IMR-90 (cell line): ENCODE results near the gene OPTN. TPM values are rescaled to one million over a fixed set of nuclear protein-coding genes. Genes with fewer than 3 reads are reported as not detected.

Experiments
- ATAC-seq: fragments of 200-7000 bp; cut with Tn5 transposase; 2 replicates; pipeline ENCODE4 v1.9.1; 2020; ENCODE audit warnings: low read depth, mild to moderate bottlenecking, moderate library complexity
- BruUV-seq: library from RNA; stranded (reverse); fragments of 400-500 nt; replicated peaks from 2 replicates; lab custom pipeline; 2021; lab: Mats Ljungman, UMichigan
- CTCF ChIA-PET: fragments of 300-600 bp; formaldehyde crosslinking; extraction: SDS; loops from one replicate; lab custom pipeline; 2021; ENCODE audit warnings: antibody characterized with exemption; lab: Yijun Ruan, JAX
- POLR2A ChIA-PET: fragments of 300-600 bp; sonication (Branson Sonifier 250); formaldehyde crosslinking; loops from one replicate; lab custom pipeline; 2022; ENCODE audit warnings: antibody characterized with exemption; ENCODE audit not compliant: unreplicated experiment; lab: Charles Lee
- DNase-seq: peaks from one replicate; pipeline ENCODE4 v3.0.0; 2013
- H2AFZ ChIP-seq: replicated peaks from 2 replicates; pipeline ENCODE3; 2013; ENCODE audit warnings: low read length, mild to moderate bottlenecking; ENCODE audit not compliant: poor library complexity
- H2AK5ac ChIP-seq: 2 replicates; pipeline ENCODE4 v1.6.1; 2013; ENCODE audit warnings: low read depth, low read length, inconsistent platforms
- H2AK9ac ChIP-seq: replicated peaks from 2 replicates; pipeline ENCODE3; 2013; ENCODE audit warnings: mild to moderate bottlenecking, low read depth, low read length, moderate library complexity; ENCODE audit not compliant: poor library complexity
- H2BK120ac ChIP-seq: 2 replicates; pipeline ENCODE4 v1.6.1; 2013; ENCODE audit warnings: low read depth, low read length, inconsistent platforms
- H2BK15ac ChIP-seq: 3 replicates; pipeline ENCODE4 v1.6.1; 2013; ENCODE audit warnings: low read depth, low read length, inconsistent platforms
- H2BK20ac ChIP-seq: 2 replicates; pipeline ENCODE4 v1.6.1; 2013; ENCODE audit warnings: low read depth, mild to moderate bottlenecking, inconsistent platforms, low read length, moderate library complexity
- H2BK5ac ChIP-seq: 2 replicates; pipeline ENCODE4 v1.6.1; 2013; ENCODE audit warnings: mild to moderate bottlenecking, low read depth, low read length, inconsistent platforms; ENCODE audit not compliant: poor library complexity, severe bottlenecking
- H3K14ac ChIP-seq: replicated peaks from 2 replicates; pipeline ENCODE4 v1.6.1; 2013; ENCODE audit warnings: low read depth, low read length, inconsistent platforms
- H3K18ac ChIP-seq: 2 replicates; pipeline ENCODE4 v1.6.1; 2013; ENCODE audit warnings: low read depth, low read length, control low read depth
- H3K23ac ChIP-seq: 2 replicates; pipeline ENCODE4 v1.6.1; 2013; ENCODE audit warnings: low read depth, low read length, inconsistent platforms
- H3K27ac ChIP-seq: 2 replicates; pipeline ENCODE4 v1.5.1; 2013; ENCODE audit warnings: mild to moderate bottlenecking, control low read depth, low read length; ENCODE audit not compliant: insufficient read depth
- H3K27me3 ChIP-seq: 2 replicates; pipeline ENCODE4 v1.6.1; 2013; ENCODE audit warnings: low read length; ENCODE audit not compliant: control insufficient read depth, insufficient read depth
- H3K36me3 ChIP-seq: 2 replicates; pipeline ENCODE4 v1.6.1; 2013; ENCODE audit warnings: low read length, mixed read lengths; ENCODE audit not compliant: control insufficient read depth, insufficient read depth
- H3K4ac ChIP-seq: 2 replicates; pipeline ENCODE4 v1.6.1; 2013; ENCODE audit warnings: low read depth, low read length, inconsistent platforms
- H3K4me1 ChIP-seq: 2 replicates; pipeline ENCODE4 v1.6.1; 2013; ENCODE audit warnings: low read length, mixed read lengths; ENCODE audit not compliant: control insufficient read depth, insufficient read depth
- H3K4me2 ChIP-seq: 2 replicates; pipeline ENCODE4 v1.6.1; 2013; ENCODE audit warnings: low read depth, mild to moderate bottlenecking, control low read depth, low read length, moderate library complexity
- H3K4me3 ChIP-seq: 2 replicates; pipeline ENCODE4 v1.5.1; 2013; ENCODE audit warnings: low read depth, mild to moderate bottlenecking, control low read depth, low read length, moderate library complexity; ENCODE audit not compliant: insufficient read depth
- H3K56ac ChIP-seq: 2 replicates; pipeline ENCODE4 v1.6.1; 2013; ENCODE audit warnings: low read length, inconsistent platforms; ENCODE audit not compliant: insufficient read depth; ENCODE audit errors: extremely low read depth
- H3K79me1 ChIP-seq, 2 experiments: 2 replicates each; pipeline ENCODE4 v1.6.1; 2013; ENCODE audit warnings: low read length in 2 of 2, inconsistent platforms in 1 of 2, low read depth in 1 of 2
- H3K9ac ChIP-seq: 2 replicates; pipeline ENCODE4 v1.6.1; 2013; ENCODE audit warnings: low read depth, low read length, control low read depth
- H3K9me1 ChIP-seq: 2 replicates; pipeline ENCODE4 v1.6.1; 2013; ENCODE audit warnings: low read length, inconsistent platforms; ENCODE audit not compliant: insufficient read depth
- H3K9me3 ChIP-seq: 2 replicates; pipeline ENCODE4 v1.6.1; 2013; ENCODE audit warnings: low read length; ENCODE audit not compliant: control insufficient read depth, insufficient read depth
- H4K20me1 ChIP-seq: 2 replicates; pipeline ENCODE4 v1.6.1; 2013; ENCODE audit warnings: low read length, inconsistent platforms; ENCODE audit not compliant: insufficient read depth
- H4K5ac ChIP-seq: 2 replicates; pipeline ENCODE4 v1.6.1; 2013; ENCODE audit warnings: mild to moderate bottlenecking, low read depth, low read length, control low read depth
- H4K8ac ChIP-seq, 2 experiments: 2 replicates each; pipeline ENCODE4 v1.6.1; 2013; ENCODE audit warnings: low read depth in 2 of 2, low read length in 2 of 2, control low read depth in 1 of 2, inconsistent platforms in 1 of 2
- H4K91ac ChIP-seq: 2 replicates; pipeline ENCODE4 v1.6.1; 2013; ENCODE audit warnings: low read depth, low read length, inconsistent platforms; ENCODE audit not compliant: insufficient read depth
- POLR2A ChIP-seq: IDR thresholded peaks from 2 replicates; pipeline ENCODE4 v1.6.1; 2012; ENCODE audit warnings: mild to moderate bottlenecking, low read depth, low read length
- RAD21 ChIP-seq: IDR thresholded peaks from 2 replicates; pipeline ENCODE4 v1.6.1; 2012; ENCODE audit warnings: low read length, improper control_type of control experiment
- RCOR1 ChIP-seq: IDR thresholded peaks from 2 replicates; pipeline ENCODE4 v1.6.1; 2012; ENCODE audit warnings: mild to moderate bottlenecking, low read length, improper control_type of control experiment; ENCODE audit not compliant: insufficient replicate concordance
- SMC3 ChIP-seq: fragments of 150-350 bp; IDR thresholded peaks from 2 replicates; pipeline ENCODE4 v1.6.1; 2016; ENCODE audit warnings: low read depth, mild to moderate bottlenecking, antibody characterized with exemption, low read length, moderate library complexity
- WGBS, 2 experiments: methylation state at CpG; one replicate each; pipeline versions ENCODE4 v1.1.5 to v1.1.7; 2013; ENCODE audit warnings: missing lambda C conversion rate in 2 of 2; ENCODE audit not compliant: insufficient read length in 1 of 2; ENCODE audit errors: extremely low coverage in 2 of 2; 5-methylcytosine and 5-hydroxymethylcytosine counted together
- dilution Hi-C: fragments of 300-500 bp; cut with HindIII; formaldehyde crosslinking; loops from one replicate; pipeline ENCODE4 v1.14.3; 2018; ENCODE audit warnings: low sequenced_read_pairs; ENCODE audit not compliant: unreplicated experiment
- in situ Hi-C: fragments of 300-500 bp; cut with MboI; formaldehyde crosslinking; loops from 3 replicates; pipeline ENCODE4 v1.14.3; 2019; ENCODE audit warnings: low sequenced_read_pairs, inconsistent platforms, mixed read lengths
- intact Hi-C: fragments of 100-400 bp; cut with micrococcal nuclease; formaldehyde crosslinking; loops from 2 replicates; pipeline ENCODE4 v1.10.0; 2022
- polyA plus RNA-seq, 3 experiments: library from polyadenylated mRNA; depleted of rRNA; stranded (reverse); fragments of >200 nt; gene quantifications; 2 replicates each; pipeline ENCODE4 v1.2.3, GENCODE V29; 2012; ENCODE audit warnings: low replicate concordance in 1 of 3
- total RNA-seq: library from RNA; depleted of rRNA; stranded (reverse); fragments of >200 nt; gene quantifications from 2 replicates; pipeline ENCODE4 v1.2.3, GENCODE V29; 2012

The OPTN gene
- total and polyA plus RNA-seq, 2 of the 4 experiments (the other 2 are of a cell fraction) = 34.8 to 41.4 TPM

DNA sequence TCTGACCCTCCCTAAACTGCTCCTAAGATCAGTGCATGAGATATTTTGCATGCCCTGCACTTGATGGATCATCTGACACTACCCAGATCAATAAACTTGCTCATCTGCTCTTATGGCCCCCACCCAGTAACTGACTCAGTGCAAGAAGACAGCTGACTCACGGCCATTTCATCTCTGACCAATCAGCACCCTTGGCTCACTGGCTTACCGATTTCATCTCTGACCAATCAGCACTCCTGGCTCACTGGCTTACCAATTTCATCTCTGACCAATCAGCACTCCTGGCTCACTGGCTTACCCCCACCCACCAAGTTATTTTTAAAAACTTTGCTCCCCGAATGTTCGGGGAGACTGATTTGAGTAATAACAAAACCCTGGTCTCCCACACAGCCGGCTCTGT, 37.2 kb upstream of the OPTN start:
- ATAC-seq = no peak
- CTCF ChIA-PET = interaction anchor here (0.6 kb wide), 1 partner anchor 848 kb away, joined by 4 read pairs; no protein-coding TSS in a partner anchor
- in situ Hi-C loops = loop anchor here (25.0 kb wide), 2 partner anchors 351 to 801 kb away; no protein-coding TSS in a partner anchor

More for the DNA sequence above, 37.2 kb upstream of the OPTN start:
- no peak overlapping the region for H3K14ac ChIP-seq
- dilution Hi-C loops = no loop called here
- POLR2A ChIA-PET = no interaction called here
- peaks cover 5% of the 10 kb centered on the region; the same call in 1 of the 2 replicates for H3K27me3 ChIP-seq
- no peak overlapping the region for H3K4me3 ChIP-seq
- H2AK5ac ChIP-seq = no peak overlapping the region
- no peak overlapping the region for H2AK9ac ChIP-seq
- WGBS, 2 experiments = no CpG with 5 or more reads among the region's 5 CpGs
- H3K4me2 ChIP-seq = no peak overlapping the region
- H3K79me1 ChIP-seq = no peaks in the 10 kb centered on the region
- H3K9me3 ChIP-seq = peaks cover 2% of the 10 kb centered on the region; the same call in 1 of the 2 replicates
- H4K8ac ChIP-seq = no peak overlapping the region
- no peak overlapping the region for H3K18ac ChIP-seq
- no peaks in the 10 kb centered on the region for H4K20me1 ChIP-seq
- H2BK20ac ChIP-seq = no peak overlapping the region
- no peaks in the 10 kb centered on the region for H3K4me1 ChIP-seq
- H3K23ac ChIP-seq = no peak overlapping the region
- BruUV-seq = no TSS peak
- no peak overlapping the region for H2AFZ ChIP-seq
- no peak overlapping the region for H2BK5ac ChIP-seq
- no peaks in the 10 kb centered on the region for H3K9me1 ChIP-seq
- no peak overlapping the region for H2BK15ac ChIP-seq
- no peak overlapping the region for H4K5ac ChIP-seq
- no peak overlapping the region for H2BK120ac ChIP-seq
- DNase-seq = no peak
- intact Hi-C loops = no loop called here
- H3K27ac ChIP-seq = no peak overlapping the region
- no peak for TF ChIP-seq RAD21
- TF ChIP-seq POLR2A = no peak
- TF ChIP-seq SMC3 = no peak
- TF ChIP-seq RCOR1 = no peak
- no peaks in the 10 kb centered on the region for H3K36me3 ChIP-seq
- no peak overlapping the region for H3K56ac ChIP-seq
- H3K9ac ChIP-seq = no peak overlapping the region
- no peak overlapping the region for H4K91ac ChIP-seq
- no peak overlapping the region for H3K4ac ChIP-seq
